ENCODE results near the gene CACNA1E. TPM values are rescaled to one million over a fixed set of nuclear protein-coding genes. Genes with fewer than 3 reads are reported as not detected.

Gene CACNA1E
- polyA plus RNA-seq, 2 donors: 0.01 TPM; not detected in 1

DNA sequence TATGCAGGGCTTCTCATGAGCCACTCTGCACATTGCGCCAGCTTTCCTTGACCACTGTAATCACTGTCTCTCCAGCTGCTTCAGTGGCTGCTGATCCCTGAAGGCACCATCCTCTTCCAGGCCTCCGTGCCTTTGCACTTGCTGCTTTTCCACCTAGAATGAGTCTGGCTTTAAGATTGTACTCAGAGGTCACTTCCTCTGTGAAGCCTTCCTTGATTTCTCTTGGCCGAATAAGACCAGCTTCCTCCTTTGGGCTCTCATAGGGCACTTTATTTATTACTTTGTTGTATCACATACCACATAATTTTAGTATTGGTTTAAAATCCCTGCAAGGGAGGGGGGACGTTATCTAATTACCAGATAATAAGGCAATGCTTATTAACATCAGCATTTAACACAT is 10.6 kb downstream of the CACNA1E start:
- no peaks in the 10 kb centered on the region for H3K4me1 ChIP-seq (ENCODE audit: control insufficient read depth in 2 of 2, insufficient read depth in 2 of 2, low read length in 1 of 2)
- H3K27ac ChIP-seq (ENCODE audit: low read depth in 2 of 2, low read length in 1 of 2): no peak overlapping the region
- no peaks in the 10 kb centered on the region for H3K27me3 ChIP-seq (ENCODE audit: control insufficient read depth in 1 of 2, insufficient read depth in 2 of 2, low read length in 2 of 2)
- no peaks in the 10 kb centered on the region for H3K36me3 ChIP-seq (ENCODE audit: control insufficient read depth in 2 of 2, insufficient read depth in 2 of 2, low read length in 1 of 2)
- 76 to 80% methylated on average over 4 of the region's 4 CpGs for WGBS, 2 donors
- no peaks in the 10 kb centered on the region for H3K9me3 ChIP-seq (ENCODE audit: control insufficient read depth in 2 of 2, insufficient read depth in 1 of 2, low read depth in 1 of 2, low read length in 1 of 2)
- H3K4me3 ChIP-seq (ENCODE audit: low read depth in 1 of 2, low read length in 2 of 2): no peak overlapping the region

DNA sequence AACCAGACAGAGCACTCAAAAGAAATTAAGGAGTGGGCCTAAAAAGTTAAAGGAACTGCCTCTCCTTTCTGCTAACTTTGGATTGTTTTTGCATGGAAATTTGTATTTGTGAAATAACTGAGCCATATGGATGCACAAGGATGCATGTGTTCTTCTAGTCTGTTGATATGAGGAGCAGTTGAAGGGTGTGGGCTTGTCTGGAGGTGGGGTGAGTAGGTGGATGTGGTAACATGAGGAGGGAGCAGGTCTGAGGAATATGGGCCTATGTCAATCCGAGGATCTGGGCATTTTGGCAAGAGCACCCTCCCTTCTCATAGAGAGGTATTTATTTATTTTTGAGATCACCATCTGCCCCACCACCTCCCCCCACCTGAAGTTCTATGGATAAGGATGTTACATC is 13.4 kb downstream of the CACNA1E start:
- WGBS, 2 donors: 36 to 46% methylated on average over 1 of the region's 1 CpG
- Histone ChIP-seq H3K27ac (ENCODE audit: low read depth in 2 of 2, low read length in 1 of 2) (no peak overlapping the region), H3K27me3 (ENCODE audit: control insufficient read depth in 1 of 2, insufficient read depth in 2 of 2, low read length in 2 of 2) (no peaks in the 10 kb centered on the region), H3K36me3 (ENCODE audit: control insufficient read depth in 2 of 2, insufficient read depth in 2 of 2, low read length in 1 of 2) (no peaks in the 10 kb centered on the region), H3K4me3 (ENCODE audit: low read depth in 1 of 2, low read length in 2 of 2) (no peak overlapping the region), H3K9me3 (ENCODE audit: control insufficient read depth in 2 of 2, insufficient read depth in 1 of 2, low read depth in 1 of 2, low read length in 1 of 2) (no peaks in the 10 kb centered on the region), H3K4me1 (ENCODE audit: control insufficient read depth in 2 of 2, insufficient read depth in 2 of 2, low read length in 1 of 2) (no peaks in the 10 kb centered on the region)

DNA sequence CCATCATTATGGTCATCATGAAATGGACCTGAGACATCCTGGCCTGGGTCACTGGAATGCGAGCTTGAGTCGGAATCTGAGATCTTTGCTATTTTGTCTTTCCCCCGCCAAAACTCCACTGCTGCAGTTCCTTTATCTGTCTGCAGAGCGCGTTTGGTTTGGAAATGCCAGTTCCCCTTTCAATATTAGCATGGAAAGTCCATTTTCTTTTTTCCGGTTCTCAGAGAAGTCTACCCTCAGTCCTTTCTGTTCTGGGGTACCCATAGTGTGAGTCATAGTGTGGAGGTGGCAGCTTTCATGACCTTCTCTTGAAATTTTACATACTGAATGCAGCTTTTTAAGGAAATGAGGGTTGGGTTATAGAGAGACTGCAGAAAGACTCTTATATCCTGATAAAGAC is 14.6 kb downstream of the CACNA1E start:
- H3K27ac ChIP-seq (ENCODE audit: low read depth in 2 of 2, low read length in 1 of 2): no peak overlapping the region
- WGBS, 2 donors: 72 to 82% methylated on average over 6 of the region's 6 CpGs
- no peaks in the 10 kb centered on the region for H3K4me1 ChIP-seq (ENCODE audit: control insufficient read depth in 2 of 2, insufficient read depth in 2 of 2, low read length in 1 of 2)
- H3K4me3 ChIP-seq (ENCODE audit: low read depth in 1 of 2, low read length in 2 of 2): no peak overlapping the region
- no peaks in the 10 kb centered on the region for H3K9me3 ChIP-seq (ENCODE audit: control insufficient read depth in 2 of 2, insufficient read depth in 1 of 2, low read depth in 1 of 2, low read length in 1 of 2)
- H3K36me3 ChIP-seq (ENCODE audit: control insufficient read depth in 2 of 2, insufficient read depth in 2 of 2, low read length in 1 of 2): no peaks in the 10 kb centered on the region
- H3K27me3 ChIP-seq (ENCODE audit: control insufficient read depth in 1 of 2, insufficient read depth in 2 of 2, low read length in 2 of 2): no peaks in the 10 kb centered on the region

DNA sequence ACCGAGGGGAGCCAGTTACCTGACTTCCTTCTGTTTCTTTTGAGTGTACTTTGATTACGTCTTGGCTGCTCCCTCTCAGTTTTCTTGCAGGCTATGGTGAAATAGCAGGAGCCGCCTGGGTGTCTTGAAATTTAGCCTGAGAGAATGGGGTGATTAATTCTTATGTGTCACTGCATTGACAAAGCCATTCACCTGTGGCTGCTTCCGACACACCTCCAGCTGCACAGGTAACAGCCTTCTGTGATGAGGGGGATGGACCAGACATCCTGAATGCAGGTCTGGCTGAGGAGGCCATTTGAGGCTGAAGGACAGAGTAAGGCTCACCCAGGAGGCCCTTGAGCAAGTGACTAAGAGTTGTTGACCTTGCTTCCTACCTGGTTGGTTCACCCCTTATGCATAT is 16.5 kb downstream of the CACNA1E start:
- Histone ChIP-seq H3K9me3 (ENCODE audit: control insufficient read depth in 2 of 2, insufficient read depth in 1 of 2, low read depth in 1 of 2, low read length in 1 of 2) (no peaks in the 10 kb centered on the region), H3K36me3 (ENCODE audit: control insufficient read depth in 2 of 2, insufficient read depth in 2 of 2, low read length in 1 of 2) (no peaks in the 10 kb centered on the region), H3K4me3 (ENCODE audit: low read depth in 1 of 2, low read length in 2 of 2) (no peak overlapping the region), H3K27ac (ENCODE audit: low read depth in 2 of 2, low read length in 1 of 2) (no peak overlapping the region), H3K27me3 (ENCODE audit: control insufficient read depth in 1 of 2, insufficient read depth in 2 of 2, low read length in 2 of 2) (no peaks in the 10 kb centered on the region), H3K4me1 (ENCODE audit: control insufficient read depth in 2 of 2, insufficient read depth in 2 of 2, low read length in 1 of 2) (no peaks in the 10 kb centered on the region)
- 70 to 74% methylated on average over 4 of the region's 4 CpGs for WGBS, 2 donors

- Histone ChIP-seq H3K27ac (ENCODE audit: low read depth in 2 of 2, low read length in 1 of 2) (no peak overlapping the region), H3K27me3 (ENCODE audit: control insufficient read depth in 1 of 2, insufficient read depth in 2 of 2, low read length in 2 of 2) (no peaks in the 10 kb centered on the region), H3K36me3 (ENCODE audit: control insufficient read depth in 2 of 2, insufficient read depth in 2 of 2, low read length in 1 of 2) (no peaks in the 10 kb centered on the region), H3K4me1 (ENCODE audit: control insufficient read depth in 2 of 2, insufficient read depth in 2 of 2, low read length in 1 of 2) (no peaks in the 10 kb centered on the region), H3K9me3 (ENCODE audit: control insufficient read depth in 2 of 2, insufficient read depth in 1 of 2, low read depth in 1 of 2, low read length in 1 of 2) (no peaks in the 10 kb centered on the region), H3K4me3 (ENCODE audit: low read depth in 1 of 2, low read length in 2 of 2) (no peak overlapping the region)
- WGBS, 2 donors: 39 to 44% methylated on average over 2 of the region's 2 CpGs
Measured at GRCh38 chr1:181500636-181501035, 17.3 kb downstream of the CACNA1E start.

- no peak overlapping the region for H3K4me3 ChIP-seq (ENCODE audit: low read depth in 1 of 2, low read length in 2 of 2)
- no peaks in the 10 kb centered on the region for H3K36me3 ChIP-seq (ENCODE audit: control insufficient read depth in 2 of 2, insufficient read depth in 2 of 2, low read length in 1 of 2)
- no peak overlapping the region for H3K27ac ChIP-seq (ENCODE audit: low read depth in 2 of 2, low read length in 1 of 2)
- H3K9me3 ChIP-seq (ENCODE audit: control insufficient read depth in 2 of 2, insufficient read depth in 1 of 2, low read depth in 1 of 2, low read length in 1 of 2): no peaks in the 10 kb centered on the region
- 85 to 93% methylated on average over 1 of the region's 1 CpG for WGBS, 2 donors
- H3K27me3 ChIP-seq (ENCODE audit: control insufficient read depth in 1 of 2, insufficient read depth in 2 of 2, low read length in 2 of 2): no peaks in the 10 kb centered on the region
- no peaks in the 10 kb centered on the region for H3K4me1 ChIP-seq (ENCODE audit: control insufficient read depth in 2 of 2, insufficient read depth in 2 of 2, low read length in 1 of 2)
Measured at GRCh38 chr1:181501612-181502011, 18.3 kb downstream of the CACNA1E start.

DNA sequence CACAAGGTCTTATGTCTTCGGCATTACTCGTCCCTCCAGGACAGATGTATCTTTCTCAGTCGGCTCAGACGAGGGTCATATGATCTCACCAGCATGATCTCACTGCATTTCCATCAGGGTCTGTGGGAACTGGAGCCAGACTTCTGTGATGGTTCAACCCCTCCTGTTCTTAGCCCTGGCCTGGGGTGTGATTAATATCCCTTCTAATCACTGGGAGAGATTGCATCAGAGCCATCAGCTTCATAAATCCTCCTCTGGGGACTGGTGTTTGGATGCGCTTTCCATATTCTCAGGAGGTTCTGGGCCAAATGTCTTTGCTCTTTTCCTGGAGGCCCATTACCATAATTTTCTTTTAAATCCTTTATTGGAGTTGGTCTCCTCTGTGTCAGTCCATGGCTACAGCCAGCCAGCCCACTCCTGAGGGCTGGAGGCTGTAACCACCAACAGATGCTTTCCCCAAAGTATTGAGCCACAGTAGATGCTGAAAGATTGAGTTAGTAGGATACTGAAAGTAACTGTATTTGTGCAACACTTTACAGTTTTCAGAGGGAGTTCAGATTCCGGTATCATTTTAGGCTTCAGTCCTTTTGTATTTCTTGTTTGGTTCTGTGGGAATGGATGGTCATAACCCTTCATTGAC is 20.0 kb downstream of the CACNA1E start:
- Histone ChIP-seq H3K36me3 (ENCODE audit: control insufficient read depth in 2 of 2, insufficient read depth in 2 of 2, low read length in 1 of 2) (no peaks in the 10 kb centered on the region), H3K9me3 (ENCODE audit: control insufficient read depth in 2 of 2, insufficient read depth in 1 of 2, low read depth in 1 of 2, low read length in 1 of 2) (no peaks in the 10 kb centered on the region), H3K4me3 (ENCODE audit: low read depth in 1 of 2, low read length in 2 of 2) (no peak overlapping the region), H3K27me3 (ENCODE audit: control insufficient read depth in 1 of 2, insufficient read depth in 2 of 2, low read length in 2 of 2) (no peaks in the 10 kb centered on the region), H3K4me1 (ENCODE audit: control insufficient read depth in 2 of 2, insufficient read depth in 2 of 2, low read length in 1 of 2) (no peaks in the 10 kb centered on the region), H3K27ac (ENCODE audit: low read depth in 2 of 2, low read length in 1 of 2) (no peak overlapping the region)
- 67 to 75% methylated on average over 6 of the region's 6 CpGs for WGBS, 2 donors

- no peaks in the 10 kb centered on the region for H3K4me1 ChIP-seq (ENCODE audit: control insufficient read depth in 2 of 2, insufficient read depth in 2 of 2, low read length in 1 of 2)
- no peaks in the 10 kb centered on the region for H3K9me3 ChIP-seq (ENCODE audit: control insufficient read depth in 2 of 2, insufficient read depth in 1 of 2, low read depth in 1 of 2, low read length in 1 of 2)
- H3K27me3 ChIP-seq (ENCODE audit: control insufficient read depth in 1 of 2, insufficient read depth in 2 of 2, low read length in 2 of 2): no peaks in the 10 kb centered on the region
- no peaks in the 10 kb centered on the region for H3K36me3 ChIP-seq (ENCODE audit: control insufficient read depth in 2 of 2, insufficient read depth in 2 of 2, low read length in 1 of 2)
- H3K27ac ChIP-seq (ENCODE audit: low read depth in 2 of 2, low read length in 1 of 2): no peak overlapping the region
- 65% methylated on average over 4 of the region's 4 CpGs for whole genome bisulfite sequencing, 2 donors
- H3K4me3 ChIP-seq (ENCODE audit: low read depth in 1 of 2, low read length in 2 of 2): no peak overlapping the region
Measured at GRCh38 chr1:181504399-181504842, 21.1 kb downstream of the CACNA1E start.

DNA sequence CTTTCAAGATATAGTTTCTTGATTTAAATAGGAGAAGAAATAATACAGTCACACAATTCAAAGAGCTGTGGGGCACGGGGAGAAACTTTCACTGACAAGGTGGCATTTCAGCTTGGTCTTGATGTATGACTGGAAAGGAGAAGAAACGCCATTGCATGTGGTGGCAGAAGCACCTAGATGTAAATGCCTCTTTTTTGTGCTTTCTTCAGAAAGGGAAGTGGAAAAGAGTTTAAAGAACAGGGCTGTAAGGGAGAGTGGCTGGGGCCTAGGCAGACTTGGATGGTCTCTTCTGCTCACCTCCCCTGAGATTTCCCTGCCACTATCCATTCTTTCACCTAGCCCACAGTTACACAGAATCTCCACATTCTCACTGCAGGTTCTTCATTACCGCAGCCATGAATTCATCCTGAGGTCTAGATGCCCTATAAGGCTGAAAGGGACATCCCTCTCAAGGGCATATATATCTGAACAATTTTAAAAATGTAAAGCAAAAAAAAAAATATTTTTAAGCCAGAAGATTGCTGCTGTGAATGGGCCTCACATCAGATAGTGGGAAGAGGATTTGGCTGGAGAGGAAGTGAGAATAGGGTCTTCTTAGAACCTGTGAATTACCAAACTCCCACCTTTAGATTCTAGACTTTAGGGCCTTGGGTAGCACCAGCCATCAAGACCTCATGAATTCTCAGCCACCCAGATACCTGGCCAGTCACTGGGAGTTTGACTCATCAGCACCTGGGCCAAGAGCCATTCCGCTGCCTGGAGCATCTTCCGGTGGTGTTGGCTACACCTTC is 23.4 kb downstream of the CACNA1E start:
- no peak overlapping the region for H3K27ac ChIP-seq (ENCODE audit: low read depth in 2 of 2, low read length in 1 of 2)
- no peaks in the 10 kb centered on the region for H3K27me3 ChIP-seq (ENCODE audit: control insufficient read depth in 1 of 2, insufficient read depth in 2 of 2, low read length in 2 of 2)
- H3K4me1 ChIP-seq (ENCODE audit: control insufficient read depth in 2 of 2, insufficient read depth in 2 of 2, low read length in 1 of 2): no peaks in the 10 kb centered on the region
- no peak overlapping the region for H3K4me3 ChIP-seq (ENCODE audit: low read depth in 1 of 2, low read length in 2 of 2)
- WGBS, 2 donors: 79 to 83% methylated on average over 5 of the region's 5 CpGs
- no peaks in the 10 kb centered on the region for H3K36me3 ChIP-seq (ENCODE audit: control insufficient read depth in 2 of 2, insufficient read depth in 2 of 2, low read length in 1 of 2)
- H3K9me3 ChIP-seq (ENCODE audit: control insufficient read depth in 2 of 2, insufficient read depth in 1 of 2, low read depth in 1 of 2, low read length in 1 of 2): no peaks in the 10 kb centered on the region

All from esophagus (tissue), 2 donors.